NB4 (cell line): ENCODE results near the gene CDK2.

Experiments used
- POLR2A ChIP-seq: IDR thresholded peaks from 2 replicates; pipeline ENCODE4 v1.6.1; 2011; ENCODE audit warnings: mild to moderate bottlenecking; ENCODE audit not compliant: insufficient read length; ENCODE audit errors: extremely low read depth
- TF ChIP-seq, protein P1 (sequence below): IDR thresholded peaks from one replicate; pipeline ENCODE4 v1.5.1; 2012; ENCODE audit warnings: low read depth, low read length
- TF ChIP-seq, protein P2 (sequence below): IDR thresholded peaks from 2 replicates; pipeline ENCODE4 v1.6.1; 2011; ENCODE audit warnings: low read depth, low read length

DNA sequence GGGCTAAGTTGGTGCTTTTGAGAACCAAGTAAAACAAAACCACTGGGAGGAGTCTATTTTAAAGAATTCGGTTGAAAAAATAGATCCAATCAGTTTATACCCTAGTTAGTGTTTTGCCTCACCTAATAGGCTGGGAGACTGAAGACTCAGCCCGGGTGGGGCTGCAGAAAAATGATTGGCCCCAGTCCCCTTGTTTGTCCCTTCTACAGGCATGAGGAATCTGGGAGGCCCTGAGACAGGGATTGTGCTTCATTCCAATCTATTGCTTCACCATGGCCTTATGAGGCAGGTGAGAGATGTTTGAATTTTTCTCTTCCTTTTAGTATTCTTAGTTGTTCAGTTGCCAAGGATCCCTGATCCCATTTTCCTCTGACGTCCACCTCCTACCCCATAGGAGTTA, 5.4 kb downstream of the CDK2 start:
- TF ChIP-seq, protein P1, sequence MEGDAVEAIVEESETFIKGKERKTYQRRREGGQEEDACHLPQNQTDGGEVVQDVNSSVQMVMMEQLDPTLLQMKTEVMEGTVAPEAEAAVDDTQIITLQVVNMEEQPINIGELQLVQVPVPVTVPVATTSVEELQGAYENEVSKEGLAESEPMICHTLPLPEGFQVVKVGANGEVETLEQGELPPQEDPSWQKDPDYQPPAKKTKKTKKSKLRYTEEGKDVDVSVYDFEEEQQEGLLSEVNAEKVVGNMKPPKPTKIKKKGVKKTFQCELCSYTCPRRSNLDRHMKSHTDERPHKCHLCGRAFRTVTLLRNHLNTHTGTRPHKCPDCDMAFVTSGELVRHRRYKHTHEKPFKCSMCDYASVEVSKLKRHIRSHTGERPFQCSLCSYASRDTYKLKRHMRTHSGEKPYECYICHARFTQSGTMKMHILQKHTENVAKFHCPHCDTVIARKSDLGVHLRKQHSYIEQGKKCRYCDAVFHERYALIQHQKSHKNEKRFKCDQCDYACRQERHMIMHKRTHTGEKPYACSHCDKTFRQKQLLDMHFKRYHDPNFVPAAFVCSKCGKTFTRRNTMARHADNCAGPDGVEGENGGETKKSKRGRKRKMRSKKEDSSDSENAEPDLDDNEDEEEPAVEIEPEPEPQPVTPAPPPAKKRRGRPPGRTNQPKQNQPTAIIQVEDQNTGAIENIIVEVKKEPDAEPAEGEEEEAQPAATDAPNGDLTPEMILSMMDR, result no peak
- no peak for TF ChIP-seq POLR2A
- TF ChIP-seq, protein P2, sequence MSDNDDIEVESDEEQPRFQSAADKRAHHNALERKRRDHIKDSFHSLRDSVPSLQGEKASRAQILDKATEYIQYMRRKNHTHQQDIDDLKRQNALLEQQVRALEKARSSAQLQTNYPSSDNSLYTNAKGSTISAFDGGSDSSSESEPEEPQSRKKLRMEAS, result no peak
